Upper lobe of right lung (tissue), 1 donor: ENCODE results near the gene SLC22A15. TPM values are rescaled to one million over a fixed set of nuclear protein-coding genes. Genes with fewer than 3 reads are reported as not detected.
"Not testable (repeated sequence)": the region's sequence is repeated elsewhere in the genome, so short reads cannot be mapped to it uniquely, and the experiment has no call there.

ENCODE experiments used
- ATAC-seq: fragments of 200-7000 bp; cut with Tn5 transposase; one replicate; pipeline ENCODE4 v1.9.1; 2020; ENCODE audit warnings: mild to moderate bottlenecking, moderate library complexity
- DNase-seq: peaks from one replicate; pipeline ENCODE4 v3.0.0-alpha.2; 2020
- H3K27ac ChIP-seq: fragments of 200-600 bp; one replicate; pipeline ENCODE4 v1.8.0; 2022
- H3K27me3 ChIP-seq: fragments of 200-600 bp; one replicate; pipeline ENCODE4 v1.8.0; 2022; ENCODE audit warnings: mild to moderate bottlenecking
- H3K36me3 ChIP-seq: fragments of 200-600 bp; one replicate; pipeline ENCODE4 v1.8.0; 2022
- H3K4me1 ChIP-seq: fragments of 200-600 bp; one replicate; pipeline ENCODE4 v1.8.0; 2022
- H3K4me3 ChIP-seq: fragments of 200-600 bp; one replicate; pipeline ENCODE4 v1.8.0; 2022; ENCODE audit warnings: mild to moderate bottlenecking
- H3K9me3 ChIP-seq: fragments of 200-600 bp; one replicate; pipeline ENCODE4 v1.8.0; 2022
- intact Hi-C: fragments of 100-400 bp; cut with DNase I; formaldehyde crosslinking; loops from one replicate; pipeline ENCODE4 v1.11.0; 2022
- total RNA-seq: library from RNA; stranded (reverse); fragmentation: NEBNext Ultra II Directional; extraction: Animal tissue kit (Norgen Biotek cat#: 25700); gene quantifications from one replicate; pipeline ENCODE4 v1.2.1, GENCODE V29; 2021
- TF ChIP-seq, protein P1 (sequence below): fragments of 200-600 bp; IDR thresholded peaks from one replicate; pipeline ENCODE4 v1.8.0; 2022; ENCODE audit warnings: antibody characterized with exemption
- donor health status: DM: no; HTN: yes; CAD: no; lungs with severe emphysema.

SLC22A15 gene
- total RNA-seq, 1 donor from 2014 or later: 25.7 TPM

DNA sequence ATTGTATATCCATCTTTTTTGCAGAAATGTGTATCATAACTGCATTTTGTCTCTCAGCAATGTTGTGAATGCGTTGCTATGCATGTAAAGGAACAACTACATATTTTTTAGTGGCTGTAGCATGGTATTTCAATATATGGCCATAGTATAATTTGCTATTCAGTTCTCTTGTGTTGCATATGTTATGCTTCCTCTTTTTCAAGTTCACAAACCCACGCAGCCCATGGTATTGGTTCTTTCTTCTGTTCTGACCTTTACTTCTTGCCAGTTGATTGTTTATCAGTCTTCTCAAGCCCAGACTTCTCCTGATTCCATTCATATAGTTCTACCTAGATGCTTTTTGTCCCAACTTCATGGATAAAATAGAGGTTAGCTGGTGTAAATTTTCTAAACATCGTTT is 6.1 kb downstream of the SLC22A15 start:
- no peak overlapping the region for H3K4me3 ChIP-seq
- DNase-seq (no peak), ATAC-seq (peak; percentile 47)
- H3K27me3 ChIP-seq: no peaks in the 10 kb centered on the region
- H3K4me1 ChIP-seq: no peaks in the 10 kb centered on the region
- TF ChIP-seq, protein P1, sequence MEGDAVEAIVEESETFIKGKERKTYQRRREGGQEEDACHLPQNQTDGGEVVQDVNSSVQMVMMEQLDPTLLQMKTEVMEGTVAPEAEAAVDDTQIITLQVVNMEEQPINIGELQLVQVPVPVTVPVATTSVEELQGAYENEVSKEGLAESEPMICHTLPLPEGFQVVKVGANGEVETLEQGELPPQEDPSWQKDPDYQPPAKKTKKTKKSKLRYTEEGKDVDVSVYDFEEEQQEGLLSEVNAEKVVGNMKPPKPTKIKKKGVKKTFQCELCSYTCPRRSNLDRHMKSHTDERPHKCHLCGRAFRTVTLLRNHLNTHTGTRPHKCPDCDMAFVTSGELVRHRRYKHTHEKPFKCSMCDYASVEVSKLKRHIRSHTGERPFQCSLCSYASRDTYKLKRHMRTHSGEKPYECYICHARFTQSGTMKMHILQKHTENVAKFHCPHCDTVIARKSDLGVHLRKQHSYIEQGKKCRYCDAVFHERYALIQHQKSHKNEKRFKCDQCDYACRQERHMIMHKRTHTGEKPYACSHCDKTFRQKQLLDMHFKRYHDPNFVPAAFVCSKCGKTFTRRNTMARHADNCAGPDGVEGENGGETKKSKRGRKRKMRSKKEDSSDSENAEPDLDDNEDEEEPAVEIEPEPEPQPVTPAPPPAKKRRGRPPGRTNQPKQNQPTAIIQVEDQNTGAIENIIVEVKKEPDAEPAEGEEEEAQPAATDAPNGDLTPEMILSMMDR: no peak
- no peak overlapping the region for H3K27ac ChIP-seq
- H3K9me3 ChIP-seq: no peaks in the 10 kb centered on the region
- intact Hi-C loops: no loop called here
- H3K36me3 ChIP-seq: no peaks in the 10 kb centered on the region

DNA sequence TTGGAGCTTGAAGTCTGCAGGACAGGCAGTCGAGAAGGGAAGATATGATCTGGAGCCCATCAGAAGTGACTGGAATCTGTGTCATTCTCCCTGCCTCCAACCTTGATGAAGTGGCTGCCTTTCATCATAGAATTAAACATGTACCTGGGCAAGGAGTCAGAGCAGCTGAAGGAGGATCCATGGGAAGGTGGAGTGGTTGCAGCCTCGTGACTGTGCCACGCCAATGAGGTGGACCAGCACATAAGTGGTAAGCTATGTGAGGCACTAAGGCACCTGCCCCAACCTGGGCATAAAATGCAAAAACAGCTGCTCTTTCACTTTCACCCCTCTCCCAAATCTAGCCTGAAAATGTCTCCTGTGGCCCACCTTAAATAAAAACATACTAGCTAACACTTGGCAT is 7.3 kb downstream of the SLC22A15 start:
- intact Hi-C loops: no loop called here
- no peaks in the 10 kb centered on the region for H3K4me1 ChIP-seq
- ATAC-seq: peak; percentile 74

DNA sequence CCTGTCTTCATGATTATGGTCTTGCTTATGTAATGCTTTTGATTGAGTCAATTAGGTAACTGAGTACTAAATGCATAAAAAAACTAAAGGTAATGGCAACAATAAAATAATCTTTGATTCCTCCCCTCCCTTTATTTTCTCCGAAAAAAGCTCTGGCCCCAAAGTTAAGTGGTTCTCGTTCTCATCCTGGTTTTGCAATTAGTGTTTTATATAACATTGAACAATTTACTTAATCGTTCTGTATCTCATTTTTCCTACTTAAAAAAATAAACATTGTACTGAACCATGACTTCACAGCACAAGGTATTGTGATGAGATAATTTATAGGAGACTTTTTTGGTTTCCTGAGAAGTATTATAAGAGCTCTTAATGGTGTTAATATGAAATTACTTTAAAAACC is 11.3 kb downstream of the SLC22A15 start:
- no peaks in the 10 kb centered on the region for H3K4me1 ChIP-seq
- H3K9me3 ChIP-seq: no peaks in the 10 kb centered on the region
- no peak overlapping the region for H3K4me3 ChIP-seq
- H3K27ac ChIP-seq: no peak overlapping the region
- TF ChIP-seq, protein P1: no peak
- ATAC-seq (no peak), DNase-seq (no peak)
- H3K36me3 ChIP-seq: no peaks in the 10 kb centered on the region
- H3K27me3 ChIP-seq: no peaks in the 10 kb centered on the region
- intact Hi-C loops: no loop called here

More for the DNA sequence above, 7.3 kb downstream of the SLC22A15 start:
- TF ChIP-seq, protein P1: no peak
- no peaks in the 10 kb centered on the region for H3K27me3 ChIP-seq
- H3K9me3 ChIP-seq: no peaks in the 10 kb centered on the region
- no peak overlapping the region for H3K27ac ChIP-seq
- no peaks in the 10 kb centered on the region for H3K36me3 ChIP-seq
- no peak overlapping the region for H3K4me3 ChIP-seq
- no peak for DNase-seq

DNA sequence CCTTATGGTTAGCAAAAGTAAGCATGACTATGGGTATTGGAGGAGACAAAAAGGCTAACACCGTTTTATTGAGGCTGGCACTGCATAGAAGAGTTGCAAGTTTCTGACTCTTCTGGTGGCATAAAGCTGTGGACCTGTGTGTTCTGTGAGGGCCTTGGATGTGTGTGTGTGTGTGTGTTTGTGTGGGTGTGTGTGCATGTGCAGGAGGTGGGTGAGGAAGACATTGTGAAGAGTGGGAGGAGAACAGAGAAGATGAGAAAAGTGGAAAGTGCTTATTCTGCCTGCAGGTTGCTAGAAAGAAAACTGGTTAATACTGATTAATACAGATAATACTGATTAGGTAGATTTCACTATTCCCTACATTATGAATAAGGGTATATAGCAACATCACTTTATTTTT is 12.6 kb downstream of the SLC22A15 start:
- H3K36me3 ChIP-seq: no peaks in the 10 kb centered on the region
- DNase-seq (no peak), ATAC-seq (no peak)
- no peak overlapping the region for H3K27ac ChIP-seq
- no peaks in the 10 kb centered on the region for H3K4me1 ChIP-seq
- TF ChIP-seq, protein P1: no peak
- intact Hi-C loops: no loop called here
- no peak overlapping the region for H3K4me3 ChIP-seq
- no peaks in the 10 kb centered on the region for H3K27me3 ChIP-seq
- H3K9me3 ChIP-seq: no peaks in the 10 kb centered on the region

DNA sequence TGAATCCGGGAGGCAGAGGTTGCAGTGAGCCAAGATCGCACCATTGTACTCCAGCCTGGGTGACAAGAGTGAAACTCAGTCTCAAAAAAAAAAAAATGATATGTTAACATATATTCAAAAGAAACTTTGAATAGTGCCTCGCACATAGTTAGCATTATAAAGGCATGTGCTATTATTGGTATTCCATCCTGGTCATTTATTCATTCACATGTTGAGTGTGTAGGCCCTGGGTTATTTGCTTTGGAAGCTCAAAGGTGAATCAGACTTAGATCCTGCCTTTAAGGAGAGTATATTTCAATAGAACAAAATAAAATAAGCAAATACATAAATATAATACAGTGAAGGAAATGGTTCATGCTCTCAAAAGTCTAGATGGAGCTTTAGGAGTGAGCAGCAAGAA is 13.4 kb downstream of the SLC22A15 start:
- no peak for ATAC-seq
- intact Hi-C loops: no loop called here
- Histone ChIP-seq H3K4me1 (no peaks in the 10 kb centered on the region), H3K27ac (no peak overlapping the region), H3K9me3 (no peaks in the 10 kb centered on the region), H3K36me3 (no peaks in the 10 kb centered on the region), H3K27me3 (no peaks in the 10 kb centered on the region), H3K4me3 (no peak overlapping the region)
- TF ChIP-seq, protein P1: no peak
- no peak for DNase-seq

DNA sequence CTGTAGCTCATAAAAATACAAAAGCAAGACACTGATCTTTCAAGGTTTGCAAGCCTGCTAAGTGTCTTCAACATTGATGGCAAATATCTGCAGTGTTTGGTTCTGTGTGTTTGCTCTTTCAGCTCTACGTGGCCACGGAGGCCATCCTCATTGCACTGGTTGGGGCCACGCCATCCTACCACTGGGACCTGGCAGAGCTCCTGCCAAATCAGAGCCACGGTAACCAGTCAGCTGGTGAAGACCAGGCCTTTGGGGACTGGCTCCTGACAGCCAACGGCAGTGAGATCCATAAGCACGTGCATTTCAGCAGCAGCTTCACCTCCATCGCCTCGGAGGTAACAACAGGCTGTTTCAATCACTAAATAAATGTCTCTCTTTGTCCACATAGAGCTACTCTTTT is 15.6 kb downstream of the SLC22A15 start:
- ATAC-seq (no peak), DNase-seq (no peak)
- Histone ChIP-seq H3K4me3 (no peak overlapping the region), H3K4me1 (no peaks in the 10 kb centered on the region), H3K27me3 (no peaks in the 10 kb centered on the region), H3K36me3 (peaks cover 6% of the 10 kb centered on the region), H3K27ac (no peak overlapping the region), H3K9me3 (peaks cover under 1% of the 10 kb centered on the region)
- intact Hi-C loops: no loop called here
- TF ChIP-seq, protein P1: no peak

DNA sequence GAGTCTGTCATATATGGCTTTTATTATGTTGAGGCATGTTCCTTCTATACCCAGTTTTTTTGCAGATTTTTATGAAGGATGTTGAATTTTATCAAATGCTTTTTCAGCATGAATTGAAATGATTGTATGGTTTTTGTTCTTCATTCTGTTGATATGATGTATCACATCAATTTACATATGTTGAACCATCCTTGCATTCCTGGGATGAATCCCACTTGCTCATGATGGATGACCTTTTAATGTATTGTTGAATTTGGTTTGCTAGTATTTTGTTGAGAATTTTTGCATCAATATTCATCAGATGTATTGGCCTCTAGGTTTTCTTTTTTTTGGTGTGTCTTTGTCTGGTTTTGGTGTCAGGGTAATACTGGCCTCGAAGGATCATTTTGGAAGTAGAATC is 21.6 kb downstream of the SLC22A15 start:
- H3K27ac ChIP-seq, H3K27me3 ChIP-seq, H3K4me3 ChIP-seq, H3K36me3 ChIP-seq, H3K4me1 ChIP-seq, ATAC-seq, DNase-seq, intact Hi-C loops: not testable (repeated sequence)
- peaks cover 24% of the 10 kb centered on the region for H3K9me3 ChIP-seq
